HepG2 (cell line): ENCODE data around the gene DYNC1I2. TPM values are rescaled to one million over a fixed set of nuclear protein-coding genes. Genes with fewer than 3 reads are reported as not detected.

ENCODE experiments used
- ATAC-seq: fragments of 200-7000 bp; cut with Tn5 transposase; 3 replicates; pipeline ENCODE4 v1.9.1; 2020; ENCODE audit warnings: mild to moderate bottlenecking, moderate library complexity
- BruUV-seq: library from RNA; stranded (reverse); fragments of 400-500 nt; replicated peaks from 2 replicates; lab custom pipeline; 2021; lab: Mats Ljungman, UMichigan
- CTCF ChIA-PET: fragments of 300-600 bp; formaldehyde crosslinking; extraction: SDS; loops from one replicate; lab custom pipeline; 2021; ENCODE audit warnings: low total read pairs, inconsistent platforms, low intra/inter-chr PET ratio; lab: Yijun Ruan, JAX
- POLR2A ChIA-PET: fragments of 350-600 bp; sonication (Branson Sonifier 250); formaldehyde crosslinking; loops from one replicate; lab custom pipeline; 2020; ENCODE audit warnings: antibody characterized with exemption, inconsistent platforms; lab: Yijun Ruan, JAX
- DNase-seq: peaks from one replicate; pipeline ENCODE4 v3.0.0-alpha.2; 2015; ENCODE audit warnings: low spot score
- FAIRE-seq: peaks from 3 replicates; lab custom pipeline; 2011; peaks lifted over from hg19 to GRCh38; lab: Jason Lieb, UNC
- H2AFZ ChIP-seq: one replicate; pipeline ENCODE4 v1.6.1; 2011; ENCODE audit warnings: low read length, inconsistent platforms
- H3K27ac ChIP-seq: fragments of 300-600 bp; 3 replicates; pipeline ENCODE4 v1.8.0; 2011; ENCODE audit warnings: mixed run types, mild to moderate bottlenecking, mixed read lengths, low read length, inconsistent platforms; ENCODE audit not compliant: insufficient read depth; ENCODE audit errors: extremely low read length
- H3K27me3 ChIP-seq, 2 experiments: fragments of 200-600 bp in 1 of 2; 2 replicates in 1 of 2; 3 replicates in 1 of 2; pipeline versions ENCODE4 v1.6.0 to v1.8.0; 2011; ENCODE audit warnings: low read length in 2 of 2, mild to moderate bottlenecking in 2 of 2, moderate library complexity in 2 of 2, inconsistent platforms in 1 of 2; ENCODE audit not compliant: insufficient read depth in 2 of 2, control insufficient read depth in 1 of 2
- H3K36me3 ChIP-seq, 2 experiments: fragments of 200-600 bp in 1 of 2; replicated peaks in 1 of 2; 2 replicates in 1 of 2; 3 replicates in 1 of 2; pipeline versions ENCODE4 v1.5.1 to v1.8.0; 2011; ENCODE audit warnings: low read length in 2 of 2, inconsistent platforms in 1 of 2; ENCODE audit not compliant: insufficient read depth in 2 of 2, control insufficient read depth in 1 of 2
- H3K4me1 ChIP-seq: 2 replicates; pipeline ENCODE4 v1.5.1; 2012; ENCODE audit warnings: low read length, inconsistent platforms; ENCODE audit not compliant: insufficient read depth
- H3K4me2 ChIP-seq: 2 replicates; pipeline ENCODE4 v1.6.0; 2011; ENCODE audit warnings: low read depth, low read length, inconsistent platforms
- H3K4me3 ChIP-seq, 3 experiments: fragments of 200-600 bp in 1 of 3; sonication (generic), shearing (Covaris generic) in 1 of 3; replicated peaks in 1 of 3; 2 replicates each; pipeline ENCODE4 v1.5.1; 2011 to 2016; ENCODE audit warnings: low read length in 3 of 3, inconsistent platforms in 2 of 3, low read depth in 2 of 3, mild to moderate bottlenecking in 2 of 3, control low read depth in 1 of 3, mixed read lengths in 1 of 3; ENCODE audit not compliant: insufficient read depth in 1 of 3
- H3K79me2 ChIP-seq: one replicate; pipeline ENCODE4 v1.6.1; 2011; ENCODE audit warnings: low read length, inconsistent platforms; ENCODE audit not compliant: insufficient read depth
- H3K9ac ChIP-seq: 2 replicates; pipeline ENCODE4 v1.6.0; 2011; ENCODE audit warnings: mild to moderate bottlenecking, low read depth, low read length, inconsistent platforms; ENCODE audit not compliant: insufficient read depth
- H3K9me3 ChIP-seq: 2 replicates; pipeline ENCODE4 v1.5.1; 2012; ENCODE audit warnings: mild to moderate bottlenecking, low read length
- H4K20me1 ChIP-seq: 2 replicates; pipeline ENCODE4 v1.6.0; 2011; ENCODE audit warnings: inconsistent platforms, mild to moderate bottlenecking, low read length, moderate library complexity; ENCODE audit not compliant: insufficient read depth
- CAMTA2 ChIP-seq: sonication (generic); formaldehyde crosslinking; IDR thresholded peaks from 2 replicates; pipeline ENCODE4 v1.4.0; 2020; ENCODE audit warnings: mild to moderate bottlenecking, missing genetic modification reagents, borderline replicate concordance
- FOXK1 ChIP-seq: sonication (generic); formaldehyde crosslinking; IDR thresholded peaks from 2 replicates; pipeline ENCODE4 v1.4.0; 2020; ENCODE audit warnings: low read depth, missing genetic modification reagents, borderline replicate concordance
- LRRFIP1 ChIP-seq: sonication (generic); formaldehyde crosslinking; conservative IDR thresholded peaks from 2 replicates; pipeline ENCODE4 v1.4.0; 2020; ENCODE audit warnings: missing genetic modification reagents
- U2AF1 ChIP-seq: fragments of 200-400 bp; formaldehyde crosslinking; optimal IDR thresholded peaks from 2 replicates; pipeline ENCODE3; 2017; ENCODE audit warnings: mild to moderate bottlenecking, low read depth, low read length
- ZHX2 ChIP-seq, 2 experiments: sonication (generic) in 1 of 2; formaldehyde crosslinking in 1 of 2; IDR thresholded peaks; 2 replicates each; pipeline versions ENCODE4 v1.6.1 to v1.9.0; 2014 to 2022; ENCODE audit warnings: antibody characterized with exemption in 1 of 2, borderline replicate concordance in 1 of 2, inconsistent platforms in 1 of 2, low read depth in 1 of 2, missing genetic modification reagents in 1 of 2
- ZNF407 ChIP-seq: sonication (generic); formaldehyde crosslinking; IDR thresholded peaks from one replicate; pipeline ENCODE4 v1.5.1; 2020; ENCODE audit warnings: mild to moderate bottlenecking, missing genetic modification reagents; ENCODE audit errors: not compliant biosample characterization
- in situ Hi-C: cut with HindIII; loops from 2 replicates; pipeline ENCODE4 v1.10.0; 2017; ENCODE audit warnings: low pct_unique_long_range_greater_than_20kb; ENCODE audit not compliant: extremely low pct_ligation_motif_present
- intact Hi-C: fragments of 100-400 bp; cut with micrococcal nuclease; formaldehyde crosslinking; loops from one replicate; pipeline ENCODE4 v1.10.0; 2022; ENCODE audit not compliant: unreplicated experiment
- polyA plus RNA-seq, 8 experiments: library from polyadenylated mRNA; depleted of rRNA in 3 of 8; stranded (reverse) in 7 of 8; unstranded in 1 of 8; fragments of >200 nt; fragmentation: Illumina TruSeq in 4 of 8; extraction: Trizol in 4 of 8; gene quantifications; 2 replicates each; pipeline versions ENCODE4 v1.2.1 to v1.2.3, GENCODE V29; 2011 to 2016; ENCODE audit warnings: low read depth in 4 of 8, missing spikeins in 1 of 8, mixed read lengths in 1 of 8; ENCODE audit not compliant: insufficient read depth in 1 of 8
- total RNA-seq, 5 experiments: library from RNA; depleted of rRNA; stranded (reverse); fragments of >200 nt; fragmentation: Illumina TruSeq; extraction: Trizol; gene quantifications; 2 replicates each; pipeline ENCODE4 v1.2.3, GENCODE V29; 2016; ENCODE audit warnings: low read depth in 1 of 5

The DYNC1I2 gene
- total and polyA plus RNA-seq, 2 of the 13 experiments (the other 11 are each of a cell fraction or from before 2014, with no cell fraction given): 84.0 to 99.8 TPM

GRCh38 chr2:171670655-171671054 lies 16.6 kb upstream of the DYNC1I2 start:
- Histone ChIP-seq H2AFZ (no peak overlapping the region), H3K36me3 (no peaks in the 10 kb centered on the region), H3K9me3 (no peaks in the 10 kb centered on the region), H3K9ac (no peak overlapping the region), H3K4me1 (no peaks in the 10 kb centered on the region), H3K27ac (no peak overlapping the region), H3K4me3 (no peak overlapping the region), H4K20me1 (no peaks in the 10 kb centered on the region), H3K4me2 (no peak overlapping the region), H3K27me3 (peaks cover 0 to 29% of the 10 kb centered on the region in 2 experiments; a peak in 3 of 5 replicates), H3K79me2 (no peaks in the 10 kb centered on the region)
- FAIRE-seq (no peak), ATAC-seq (no peak), DNase-seq (no peak)
- in situ Hi-C loops: no loop called here
- intact Hi-C loops: no loop called here
- no TSS peak for BruUV-seq
- ChIA-PET CTCF (no interaction called here), POLR2A (no interaction called here)
- TF ChIP-seq LRRFIP1 (CRISPR knock-in tag) (no peak), CAMTA2 (CRISPR knock-in tag) (no peak), FOXK1 (CRISPR knock-in tag) (no peak), ZHX2 (IDR thresholded peaks at IDR 0.05; ENCODE audit: low read depth) (no peak), ZHX2 (CRISPR knock-in tag; IDR thresholded peaks at IDR 0.05; ENCODE audit: borderline replicate concordance) (no peak), ZNF407 (no peak), U2AF1 (no peak)
